CD4-positive, alpha-beta T cell treated with Interleukin-2 at 100 ng/mL for 4 hours (primary cell): ENCODE data around the gene LONRF2.

ENCODE experiments used
- DNase-seq: peaks from one replicate; pipeline ENCODE4 v3.0.0-alpha.2; 2020; ENCODE audit warnings: low spot score

LONRF2 gene

GRCh38 chr2:100275200-100275589 is 47.1 kb downstream of the LONRF2 start:
- DNase-seq, result no peak

GRCh38 chr2:100274566-100275199 is 47.6 kb downstream of the LONRF2 start:
- DNase-seq, result no peak

DNA sequence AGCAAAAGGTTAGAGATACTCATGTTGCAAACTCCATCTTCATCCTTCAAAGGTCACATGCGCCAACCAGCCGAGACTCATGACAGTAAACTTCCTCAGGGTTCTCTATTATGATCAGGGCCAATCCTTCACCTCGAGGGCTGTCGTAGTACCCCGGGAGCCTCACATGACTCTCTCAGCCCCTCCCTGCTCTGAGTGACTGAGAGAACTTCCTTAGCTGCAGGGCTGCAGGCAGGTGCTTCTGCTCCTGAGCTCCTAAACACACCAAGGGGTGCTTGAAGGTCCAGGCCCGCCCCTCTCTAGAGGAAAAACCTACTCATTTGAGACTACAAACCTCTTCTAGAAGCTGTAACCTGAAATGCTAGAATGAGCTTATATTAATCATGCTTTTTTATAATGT is 48.2 kb downstream of the LONRF2 start:
- no peak for DNase-seq

DNA sequence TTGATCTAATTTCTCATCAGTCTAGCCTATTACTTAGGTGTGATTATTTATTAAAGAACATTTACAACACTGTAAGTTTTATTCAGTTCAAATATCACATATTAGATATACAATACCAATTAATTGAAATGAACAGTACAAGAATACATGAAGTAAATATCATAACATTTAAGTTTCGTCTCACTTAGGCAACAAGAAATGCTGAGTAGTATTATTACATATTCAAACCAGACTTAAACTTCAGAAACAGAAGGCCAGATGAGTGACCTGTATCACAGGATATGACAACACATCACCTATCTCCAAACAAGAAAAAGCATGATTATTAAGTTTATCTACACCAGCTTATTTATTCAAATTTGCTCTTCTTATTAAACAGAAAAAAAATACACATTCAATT is 48.9 kb downstream of the LONRF2 start:
- DNase-seq, result no peak

GRCh38 chr2:100272841-100273329 is 49.4 kb downstream of the LONRF2 start:
- DNase-seq, result no peak

DNA sequence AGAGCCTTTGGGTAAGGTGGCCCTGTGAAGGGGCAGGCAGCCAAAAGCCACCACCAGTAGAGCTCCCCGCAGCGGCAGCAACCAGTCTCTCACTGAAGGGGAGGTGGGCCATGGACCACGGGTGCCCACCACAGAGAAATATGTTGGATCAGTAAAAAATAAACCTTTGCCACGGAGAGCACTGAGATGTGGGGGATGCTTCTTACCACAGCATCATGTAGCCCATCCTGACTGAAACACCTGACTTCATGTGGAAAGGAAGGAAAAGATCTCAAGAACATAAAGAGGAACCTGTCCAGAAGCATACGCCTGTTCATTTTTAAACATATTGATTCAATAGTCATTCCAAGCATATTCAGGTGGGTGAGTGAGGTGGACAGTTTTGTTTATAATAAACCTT is 51.1 kb downstream of the LONRF2 start:
- DNase-seq, result no peak

- DNase-seq, result no peak
Observed at GRCh38 chr2:100270381-100271146, 51.7 kb downstream of the LONRF2 start.

- no peak for DNase-seq
Observed at GRCh38 chr2:100269889-100270288, 52.4 kb downstream of the LONRF2 start.

DNA sequence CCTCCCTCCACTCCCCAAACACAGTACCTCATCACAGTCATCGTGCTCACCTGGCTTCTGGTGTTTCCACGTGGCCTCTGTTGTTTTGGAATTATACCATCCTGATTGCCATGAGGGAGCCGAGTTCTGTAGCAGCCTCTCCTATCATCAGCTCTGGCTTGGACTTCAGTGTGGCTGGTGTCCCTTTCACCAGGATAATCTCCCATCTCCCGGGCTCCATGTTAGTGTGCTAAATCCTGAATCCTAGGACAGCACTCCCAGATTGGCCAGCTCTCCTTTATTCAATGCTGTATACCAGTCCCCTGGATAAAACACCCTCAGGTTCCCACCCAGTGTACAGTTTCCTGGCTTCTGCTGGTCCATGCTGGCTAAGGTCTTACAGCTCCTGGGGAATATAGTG is 53.3 kb downstream of the LONRF2 start:
- no peak for DNase-seq

GRCh38 chr2:100267751-100268150 is 54.5 kb downstream of the LONRF2 start:
- no peak for DNase-seq

- no peak for DNase-seq
Observed at GRCh38 chr2:100266126-100266525, 56.2 kb downstream of the LONRF2 start.

DNA sequence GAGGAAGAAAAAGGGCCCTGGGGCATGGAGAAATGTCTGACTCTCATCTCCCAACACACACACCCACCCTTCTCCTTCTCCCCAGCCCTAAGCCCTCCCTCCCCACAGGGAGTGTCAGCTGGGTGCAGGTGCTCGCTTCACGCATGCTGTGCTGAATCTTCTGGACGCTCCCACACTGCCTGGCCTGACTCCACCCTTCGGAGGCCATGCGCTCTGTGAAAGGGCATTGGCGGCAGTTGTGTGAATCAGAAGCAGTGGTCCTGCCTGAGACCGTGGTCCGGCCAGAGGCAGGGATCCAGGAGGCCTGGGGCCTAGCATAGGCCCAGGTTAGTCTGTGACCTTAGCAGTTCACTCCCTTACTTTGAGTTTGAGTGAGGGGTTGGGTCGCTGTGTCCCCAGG is 57.1 kb downstream of the LONRF2 start:
- DNase-seq, result no peak

DNA sequence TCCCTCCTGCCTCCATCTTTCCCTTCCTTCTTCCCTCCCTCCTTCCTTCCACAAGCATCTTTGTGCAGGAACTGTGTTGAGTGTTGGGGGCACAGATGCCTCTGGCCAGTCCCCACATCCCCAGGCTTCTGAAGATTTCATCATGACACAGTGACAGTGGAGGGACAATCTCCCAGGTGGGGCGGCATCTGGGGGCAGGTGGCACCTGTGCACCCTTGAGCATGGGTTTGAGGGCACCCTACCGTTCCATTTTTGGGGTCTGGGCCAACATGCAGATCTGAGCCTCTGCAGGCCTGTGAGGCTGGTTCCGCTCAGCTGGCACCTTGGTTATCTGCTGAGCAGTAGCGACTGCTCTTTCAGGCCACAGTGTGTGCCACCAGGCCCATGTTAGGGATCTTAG is 57.6 kb downstream of the LONRF2 start:
- no peak for DNase-seq

GRCh38 chr2:100264121-100264520 is 58.2 kb downstream of the LONRF2 start:
- DNase-seq, result no peak

GRCh38 chr2:100262555-100263320 is 59.6 kb downstream of the LONRF2 start:
- peak; percentile 51 for DNase-seq

DNA sequence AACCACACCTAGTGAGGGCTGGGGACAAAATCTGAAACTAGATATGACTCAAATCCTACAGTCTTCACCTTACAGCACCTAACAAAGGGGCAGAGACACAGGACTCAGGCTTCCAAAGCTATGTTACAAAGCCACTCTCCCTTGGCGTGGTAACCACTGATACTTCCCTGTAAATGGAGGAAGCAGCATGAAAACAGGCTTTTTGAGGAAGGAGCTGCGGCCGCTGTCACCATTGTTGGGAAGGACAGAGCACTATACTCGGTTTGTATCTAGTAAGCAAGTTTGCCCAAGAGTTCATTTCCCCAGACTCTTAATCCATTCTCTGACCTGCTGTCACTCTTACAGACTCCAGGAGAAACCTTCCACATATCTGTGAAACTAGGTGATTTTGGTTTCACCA is 60.3 kb downstream of the LONRF2 start:
- DNase-seq, result no peak

DNA sequence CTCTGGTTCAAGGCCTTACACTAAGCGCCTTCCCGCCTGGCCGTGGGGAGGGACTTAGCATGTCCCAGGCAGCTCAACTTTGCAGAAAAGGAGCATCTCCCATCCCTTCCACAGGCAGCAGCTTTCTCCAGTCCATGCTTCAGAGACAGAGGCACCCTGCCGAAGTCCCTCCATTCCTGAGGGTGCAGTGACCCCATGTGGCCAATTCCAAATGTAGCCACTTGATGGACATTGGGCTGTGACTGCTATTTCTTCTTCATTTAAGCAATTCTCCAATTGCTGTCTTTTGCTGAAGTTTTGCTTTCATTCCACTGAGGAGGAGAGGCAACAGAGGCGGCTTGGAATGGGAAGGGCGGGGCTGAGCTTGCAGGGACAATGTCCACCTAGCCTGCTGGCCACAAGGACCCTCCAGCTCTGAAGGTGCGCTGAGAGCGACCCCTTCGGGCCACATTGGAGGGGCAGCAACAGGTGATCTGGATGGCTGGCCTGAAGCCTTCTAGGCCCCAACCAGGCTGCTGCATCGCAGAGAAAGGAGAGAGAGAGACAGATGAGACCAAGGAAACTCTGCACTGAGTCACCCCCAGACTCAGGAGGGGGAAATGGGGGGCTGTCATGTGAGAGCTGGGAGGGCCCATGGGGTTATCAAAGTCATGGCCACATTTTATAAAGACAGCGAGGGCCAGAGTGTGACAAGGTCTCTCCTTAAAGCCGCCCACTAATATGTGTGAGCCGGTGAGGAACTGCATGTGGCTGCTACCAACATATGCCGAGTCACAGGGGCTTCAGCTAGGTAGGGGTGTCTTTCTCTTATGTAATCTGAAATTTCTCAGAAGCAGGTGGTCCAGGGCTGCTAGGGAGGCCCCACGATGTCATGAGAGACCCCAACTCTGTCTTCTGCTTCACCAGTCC is 61.3 kb downstream of the LONRF2 start:
- no peak for DNase-seq

GRCh38 chr2:100259106-100259505 is 63.2 kb downstream of the LONRF2 start:
- DNase-seq, result no peak

- no peak for DNase-seq
Observed at GRCh38 chr2:100257939-100258338, 64.4 kb downstream of the LONRF2 start.

GRCh38 chr2:100256849-100257248 is 65.5 kb downstream of the LONRF2 start:
- no peak for DNase-seq

DNA sequence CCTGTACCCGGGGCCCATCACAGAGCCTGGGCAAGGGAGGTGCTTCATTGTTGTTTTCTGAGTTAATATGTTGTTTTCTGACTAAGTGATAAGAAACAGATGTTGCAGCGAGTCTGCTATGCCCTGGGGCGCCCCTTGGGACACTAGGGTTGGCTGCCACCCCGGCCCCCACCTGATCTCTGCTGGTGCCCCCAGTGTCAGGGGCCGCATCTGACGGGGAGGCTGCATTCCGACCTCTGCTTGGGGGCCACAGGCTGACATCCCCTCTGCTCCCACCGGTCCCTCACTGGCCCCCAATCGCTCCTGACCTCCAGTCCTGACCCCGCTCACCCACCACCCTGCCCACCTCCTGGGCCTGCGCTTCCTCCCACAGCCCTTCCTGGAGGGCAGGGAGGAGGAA is 65.9 kb downstream of the LONRF2 start:
- DNase-seq, result no peak

- no peak for DNase-seq
Observed at GRCh38 chr2:100254646-100255210, 67.6 kb downstream of the LONRF2 start.
